SK-N-MC (cell line): ENCODE results near the gene SERPINA6.

ENCODE experiments used
- EZH2 ChIP-seq: fragments of 200-600 bp; sonication (generic); IDR thresholded peaks from one replicate; pipeline ENCODE4 v1.6.1; 2017; ENCODE audit warnings: antibody characterized with exemption
- FOXP2 ChIP-seq: optimal IDR thresholded peaks from 2 replicates; pipeline ENCODE3; 2011; ENCODE audit warnings: mild to moderate bottlenecking, moderate library complexity; ENCODE audit not compliant: insufficient read depth; ENCODE audit errors: extremely low read length, control extremely low read depth
- POLR2AphosphoS5 ChIP-seq: IDR thresholded peaks from 2 replicates; pipeline ENCODE4 v1.6.1; 2012; ENCODE audit warnings: mild to moderate bottlenecking, low read depth, low read length, borderline replicate concordance

DNA sequence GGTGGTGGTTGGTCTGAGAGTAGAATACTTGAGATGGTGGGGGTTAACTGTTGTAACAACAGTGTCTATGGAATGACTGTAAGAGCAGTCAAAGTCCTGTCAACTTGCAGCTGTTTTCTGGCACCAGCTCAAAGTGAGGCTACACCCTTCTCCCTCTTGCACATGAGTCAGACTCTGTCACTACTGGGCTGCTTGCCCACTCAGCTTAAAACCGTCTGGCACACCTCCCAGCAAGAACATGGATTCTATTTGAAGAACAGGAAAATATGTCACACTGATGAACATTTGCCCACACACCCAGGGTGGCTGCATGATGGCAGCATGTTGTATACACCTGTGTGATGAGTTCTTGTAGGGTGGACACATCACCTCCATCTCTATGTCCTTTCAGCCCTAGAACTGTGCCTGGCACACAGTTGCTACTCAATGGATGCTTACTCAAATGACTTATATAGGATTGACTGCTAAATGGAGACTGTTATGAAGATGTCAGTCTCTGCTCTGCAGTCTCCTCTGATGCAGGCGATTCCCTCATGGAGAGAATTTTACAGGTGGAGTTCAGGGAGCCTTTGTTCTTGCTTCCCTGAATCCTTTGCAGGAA is 19.3 kb upstream of the SERPINA6 start:
- TF ChIP-seq EZH2: no peak
- no peak for TF ChIP-seq POLR2AphosphoS5
- TF ChIP-seq FOXP2: no peak
